HG02884 (cell line): Measurements from ENCODE around the gene SPAG8.

ENCODE experiments used
- ATAC-seq: cut with Tn5 transposase; IDR thresholded peaks from one replicate; pipeline ENCODE4 v1.9.1; 2021; ENCODE audit warnings: mild to moderate bottlenecking, moderate library complexity; ENCODE audit not compliant: unreplicated experiment

The SPAG8 gene

DNA sequence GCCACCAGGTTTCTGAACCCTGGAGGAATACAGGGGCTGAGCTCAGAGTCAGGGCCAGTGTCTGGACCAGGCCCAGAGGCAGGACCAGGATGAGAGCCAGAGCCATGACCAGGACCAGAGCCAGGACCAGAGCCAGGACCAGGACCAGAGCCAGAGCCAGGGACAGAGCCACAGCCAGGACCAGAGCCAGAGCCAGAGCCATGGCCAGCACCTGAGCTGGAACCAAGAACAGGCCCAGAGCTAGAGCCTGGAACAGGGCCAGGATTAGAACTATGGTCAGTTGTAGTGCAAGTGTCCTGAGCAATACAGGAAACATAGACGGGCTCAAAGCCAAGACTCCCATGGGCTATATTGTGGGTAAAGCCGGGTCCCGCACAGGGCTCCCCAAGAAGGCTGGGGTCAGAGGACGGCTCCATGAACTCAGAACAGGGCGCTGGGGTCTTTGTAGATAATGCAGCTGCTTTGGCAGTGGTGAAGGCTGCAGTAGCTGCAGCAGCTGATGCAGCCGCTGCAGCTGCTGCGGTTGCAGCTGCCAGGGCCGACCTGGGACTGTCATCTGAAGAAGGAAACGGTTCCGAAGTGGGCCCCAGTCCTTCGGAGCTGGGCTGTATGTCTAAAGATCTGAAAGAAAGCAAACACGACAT is 559 bp downstream of the SPAG8 start:
- ATAC-seq: no peak

DNA sequence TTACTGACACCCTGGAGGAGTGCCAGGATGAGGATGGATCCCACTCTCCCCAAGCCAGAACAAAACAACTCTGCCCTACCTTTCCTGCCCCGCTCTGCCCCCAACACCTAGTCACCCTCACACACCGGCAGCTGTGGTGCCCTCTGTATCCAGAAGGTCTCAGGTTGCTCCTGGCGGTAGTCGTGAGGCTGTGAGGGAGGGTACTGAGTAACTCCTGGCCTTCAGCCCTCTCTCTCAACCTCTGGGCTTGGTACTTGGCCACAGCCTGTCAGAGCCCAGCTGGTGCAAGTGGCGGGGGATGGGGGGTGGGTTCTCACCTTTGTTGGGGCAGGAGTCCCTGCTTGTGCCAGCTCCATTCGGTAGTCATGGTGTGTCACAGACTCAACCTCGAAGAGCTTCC is 1.9 kb downstream of the SPAG8 start:
- ATAC-seq: no peak

- ATAC-seq: no peak
Measured at GRCh38 chr9:35808433-35808832, 3.6 kb downstream of the SPAG8 start.

GRCh38 chr9:35806101-35806500 is 6.0 kb downstream of the SPAG8 start:
- ATAC-seq: no peak

- no peak for ATAC-seq
Measured at GRCh38 chr9:35801328-35802128, 10.5 kb downstream of the SPAG8 start.

GRCh38 chr9:35800530-35800929 is 11.5 kb downstream of the SPAG8 start:
- ATAC-seq: no peak

- no peak for ATAC-seq
Measured at GRCh38 chr9:35798658-35799374, 13.2 kb downstream of the SPAG8 start.

DNA sequence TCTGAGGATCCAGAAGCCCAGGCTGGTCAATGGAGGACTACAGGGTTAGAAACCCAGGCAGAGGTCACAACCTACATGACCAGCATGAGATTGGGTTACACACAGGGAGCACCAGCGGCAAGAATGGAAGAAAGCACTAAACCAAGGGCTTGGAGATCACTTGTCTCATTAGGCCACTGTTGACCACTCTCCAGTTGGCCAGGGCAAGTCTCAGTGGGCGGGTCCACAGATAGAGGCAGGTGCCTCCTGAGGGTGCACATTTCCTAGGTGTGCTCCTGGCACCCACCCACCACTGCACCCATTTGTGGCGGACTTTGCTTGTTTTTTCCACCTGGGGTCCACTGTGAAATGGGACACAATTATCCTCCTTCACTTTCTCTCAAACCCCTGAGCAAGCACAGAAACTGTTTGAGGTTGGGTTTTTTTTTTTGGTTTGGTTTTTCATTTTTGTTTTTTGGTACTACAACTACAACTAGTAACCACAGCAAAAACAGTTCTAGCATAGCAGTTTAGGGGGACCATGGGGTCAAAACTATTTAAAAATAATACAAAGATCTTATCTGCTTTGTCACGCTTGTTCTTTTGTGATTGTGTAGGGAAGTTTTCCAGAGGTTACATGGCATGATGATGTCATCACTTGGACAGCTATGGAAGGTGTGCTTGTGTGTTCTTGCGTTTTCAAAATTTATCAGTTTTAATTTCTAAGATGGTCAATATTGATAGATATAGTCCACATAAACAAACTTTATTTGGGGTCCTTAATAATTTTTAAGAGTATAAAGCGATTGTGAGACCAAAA is 14.6 kb downstream of the SPAG8 start:
- no peak for ATAC-seq

GRCh38 chr9:35795695-35796094 is 16.4 kb downstream of the SPAG8 start:
- ATAC-seq: no peak

DNA sequence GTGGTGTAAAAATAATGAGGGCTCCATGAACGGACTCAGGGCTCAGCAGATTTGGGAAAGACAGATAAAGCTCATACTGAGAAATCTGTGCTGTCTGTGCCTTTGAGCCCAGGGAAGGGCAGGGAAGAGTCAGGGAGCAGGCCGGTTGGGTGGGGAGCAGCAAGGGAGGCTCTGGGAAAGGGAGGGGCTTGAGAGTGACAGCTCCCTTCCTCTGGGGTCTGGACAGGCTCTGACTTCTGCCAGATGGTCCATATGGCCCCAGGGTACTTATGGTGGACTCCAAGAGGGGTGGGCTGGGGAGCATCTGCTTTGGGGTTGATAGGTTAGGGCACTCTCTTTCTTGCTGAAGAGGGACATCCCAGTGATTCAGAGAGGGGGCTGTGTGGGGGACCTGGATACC is 18.6 kb downstream of the SPAG8 start:
- no peak for ATAC-seq

DNA sequence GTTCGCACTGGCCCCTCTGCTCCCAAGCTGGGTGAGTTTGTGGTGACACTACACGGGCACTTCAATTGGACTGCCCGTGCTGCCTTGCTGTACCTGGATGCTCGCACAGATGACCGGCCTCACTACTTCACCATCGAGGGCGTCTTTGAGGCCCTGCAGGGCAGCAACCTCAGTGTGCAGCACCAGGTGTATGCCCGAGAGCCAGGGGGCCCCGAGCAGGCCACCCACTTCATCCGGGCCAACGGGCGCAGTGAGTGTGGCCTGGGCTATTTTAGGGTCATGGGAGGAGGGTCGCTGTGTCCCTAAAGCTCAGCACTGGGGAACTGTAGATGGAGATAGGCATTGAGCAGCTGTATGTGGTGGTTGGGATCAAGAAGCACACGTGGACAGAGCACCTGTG is 19.2 kb downstream of the SPAG8 start:
- ATAC-seq: no peak

GRCh38 chr9:35792024-35792813 is 19.8 kb downstream of the SPAG8 start:
- no peak for ATAC-seq

DNA sequence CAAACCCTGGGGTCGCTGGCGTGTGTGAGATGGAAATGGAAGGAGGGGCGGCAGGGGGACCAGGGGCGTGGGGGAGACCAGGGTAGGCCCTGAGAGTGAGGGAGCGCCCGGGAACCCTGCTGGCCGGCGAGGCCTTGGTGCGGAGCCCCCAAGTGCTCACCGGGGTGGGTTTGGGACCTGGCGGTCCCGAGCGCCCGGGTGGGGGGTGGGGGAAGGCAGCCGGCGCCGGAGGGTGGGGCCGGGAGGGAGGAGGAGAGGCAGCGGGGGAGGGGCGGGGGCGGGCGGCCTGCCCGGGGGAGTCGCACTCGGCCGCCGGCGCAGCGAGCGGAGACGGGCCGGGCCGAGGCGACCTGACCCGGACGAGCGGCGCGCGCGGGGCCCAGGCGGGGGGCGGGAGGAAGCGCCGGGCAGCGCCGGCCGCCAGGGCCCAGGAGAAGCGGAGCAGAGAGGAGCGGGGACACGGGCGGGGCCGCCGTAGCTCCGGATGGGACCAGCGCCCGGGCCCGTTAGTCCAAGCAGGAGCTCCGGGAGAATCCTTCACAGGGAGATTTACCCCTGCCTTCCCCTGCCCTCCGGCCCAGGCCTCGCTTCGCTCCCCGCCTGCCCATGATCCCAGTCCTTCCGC is 20.7 kb downstream of the SPAG8 start, which contains the start of gene NPR2:
NPR2 (plus strand) TSS at position 295 of the 625 bp plus-strand sequence. CDS start 818 bp downstream, outside the sequence.
- no peak for ATAC-seq

DNA sequence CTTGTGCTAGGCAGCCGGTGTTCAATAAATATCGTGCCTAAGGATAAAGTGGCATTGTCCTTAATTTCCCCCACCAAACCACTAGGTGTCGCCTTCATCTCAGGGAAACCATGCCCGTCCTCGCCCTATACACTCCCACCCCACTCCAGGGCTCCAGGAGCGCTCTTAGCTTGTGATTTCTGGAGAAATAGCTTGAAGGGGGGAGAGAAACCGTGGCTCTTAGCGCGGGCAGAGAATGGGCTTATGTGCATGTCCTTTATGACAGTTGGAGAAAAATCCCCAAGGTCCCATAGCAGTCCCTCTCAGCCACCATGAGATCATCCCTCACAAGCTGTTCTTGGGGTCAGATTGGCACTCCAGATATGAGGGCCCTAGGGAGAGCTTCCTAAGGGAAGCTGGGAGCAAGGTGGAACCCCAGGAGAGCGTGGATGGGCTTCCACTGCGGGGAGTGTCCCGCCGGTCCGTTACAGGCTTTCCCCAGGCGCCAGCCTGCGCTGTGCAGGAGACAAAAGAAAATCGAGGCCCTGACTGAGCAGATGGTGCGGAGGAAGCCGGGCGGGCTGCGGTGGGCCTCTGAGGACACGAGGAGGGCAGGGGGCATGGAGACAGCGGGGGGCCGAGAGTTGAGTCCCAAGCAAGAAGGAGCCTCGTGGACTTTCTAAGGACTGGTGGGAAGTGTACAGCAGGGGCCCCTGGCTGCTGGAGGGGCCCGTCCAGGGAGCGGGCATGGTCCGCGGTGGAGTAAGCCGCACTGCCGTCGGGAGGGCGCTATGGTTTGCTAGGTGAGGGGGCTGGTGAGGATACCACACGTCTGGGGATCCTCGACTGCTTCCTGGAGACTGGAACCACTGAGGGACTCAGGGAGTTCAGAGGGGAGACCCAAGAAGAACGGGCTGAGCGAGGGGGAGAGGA is 21.4 kb downstream of the SPAG8 start:
- no peak for ATAC-seq

- ATAC-seq: no peak
Measured at GRCh38 chr9:35790025-35790384, 22.1 kb downstream of the SPAG8 start.

DNA sequence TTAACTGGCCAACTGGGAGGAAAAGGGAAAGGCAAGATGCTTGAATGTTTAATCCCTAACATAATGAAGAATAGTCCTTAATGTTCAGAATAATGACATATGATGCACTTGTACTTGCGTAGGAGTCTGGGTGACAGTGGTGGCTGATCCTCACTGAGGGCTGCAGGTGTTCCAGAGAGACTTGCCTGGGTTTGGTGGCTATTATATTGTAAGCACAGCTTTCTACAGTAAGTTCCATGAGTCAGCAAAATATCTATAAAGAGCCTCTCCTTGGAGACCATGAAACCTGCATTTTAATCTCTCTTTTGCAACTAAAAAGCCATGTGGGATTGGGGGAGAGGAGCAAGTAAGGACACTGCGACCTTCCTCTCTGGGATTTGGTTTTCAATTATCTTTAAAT is 22.5 kb downstream of the SPAG8 start:
- no peak for ATAC-seq

- ATAC-seq: no peak
Measured at GRCh38 chr9:35783418-35783817, 28.6 kb downstream of the SPAG8 start.

DNA sequence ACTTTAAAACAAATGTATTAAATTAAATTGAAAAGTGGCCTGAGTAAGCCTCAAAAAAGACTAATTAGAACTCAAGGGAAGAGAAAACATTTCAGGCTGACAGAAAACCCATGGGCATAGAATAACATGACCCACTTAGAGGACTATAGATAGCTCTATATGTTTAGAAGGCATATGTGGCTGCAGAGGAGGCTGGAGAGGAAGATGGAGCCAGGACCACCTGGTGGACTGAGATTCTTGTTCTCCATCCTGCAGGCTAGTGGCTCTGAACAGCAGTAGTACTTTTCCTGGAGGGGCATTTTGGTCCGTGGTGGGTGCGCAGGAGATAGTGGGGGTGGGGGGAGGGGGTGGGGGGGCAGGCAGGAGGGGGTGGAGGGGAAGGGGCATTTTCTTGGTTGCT is 31.0 kb downstream of the SPAG8 start:
- ATAC-seq: no peak

GRCh38 chr9:35778496-35778895 is 33.6 kb downstream of the SPAG8 start:
- ATAC-seq: no peak
